ENCODE data around the gene VPS11. TPM values are rescaled to one million over a fixed set of nuclear protein-coding genes. Genes with fewer than 3 reads are reported as not detected.
"Not testable (repeated sequence)": the region's sequence is repeated elsewhere in the genome, so short reads cannot be mapped to it uniquely, and the experiment has no call there.

The VPS11 gene
- total RNA-seq, 2 experiments from 2014 or later = 39.7 to 40.0 TPM

GRCh38 chr11:119027561-119028345 lies 39.9 kb upstream of the VPS11 start:
- POLR2A ChIA-PET = no interaction called here
- Mint-ChIP-seq H3K27ac (peak overlapping the region; percentile 15), H3K4me1 (peaks cover 47% of the 10 kb centered on the region), H3K36me3 (ENCODE audit: low read depth) (peaks cover 33% of the 10 kb centered on the region), H3K9me3 (no peaks in the 10 kb centered on the region), H3K4me3 (peak overlapping the region; percentile 1), H3K27me3 (no peaks in the 10 kb centered on the region)
- CTCF ChIA-PET = interaction anchor here (1.0 to 2.1 kb wide), 3 partner anchors 23 to 33 kb away, joined by 3 to 4 read pairs (median 3); partner anchors contain the start of gene CENATAC
- no peak for DNase-seq

GRCh38 chr11:119028346-119029068 lies 39.1 kb upstream of the VPS11 start:
- no peak for DNase-seq
- Mint-ChIP-seq H3K4me1 (peaks cover 42% of the 10 kb centered on the region), H3K9me3 (no peaks in the 10 kb centered on the region), H3K4me3 (peak overlapping the region; percentile 70), H3K27ac (peak overlapping the region; percentile 81), H3K36me3 (ENCODE audit: low read depth) (peaks cover 28% of the 10 kb centered on the region), H3K27me3 (no peaks in the 10 kb centered on the region)
- ChIA-PET CTCF (interaction anchor here (1.6 to 2.1 kb wide), 2 partner anchors 22 to 30 kb away, joined by 3 to 4 read pairs; partner anchors contain the start of gene CENATAC), POLR2A (no interaction called here)

GRCh38 chr11:119029069-119029339 lies 38.6 kb upstream of the VPS11 start:
- peak overlapping the region; percentile 70 for H3K4me3 Mint-ChIP-seq
- POLR2A ChIA-PET = no interaction called here
- H3K27me3 Mint-ChIP-seq = no peaks in the 10 kb centered on the region
- H3K36me3 Mint-ChIP-seq (ENCODE audit: low read depth) = peaks cover 27% of the 10 kb centered on the region
- peak overlapping the region; percentile 81 for H3K27ac Mint-ChIP-seq
- DNase-seq = no peak
- CTCF ChIA-PET = interaction anchor here (1.5 kb wide), 1 partner anchor 10 kb away, joined by 5 read pairs; no protein-coding TSS in a partner anchor
- no peaks in the 10 kb centered on the region for H3K9me3 Mint-ChIP-seq
- peaks cover 38% of the 10 kb centered on the region for H3K4me1 Mint-ChIP-seq

- ChIA-PET POLR2A (no interaction called here), CTCF (interaction anchor here (1.2 to 2.3 kb wide), 7 partner anchors 10 to 308 kb away, joined by 3 to 15 read pairs (median 4); partner anchors contain the start of gene BCL9L)
- no peaks in the 10 kb centered on the region for H3K27me3 Mint-ChIP-seq
- DNase-seq = peak; percentile 16
- peaks cover 24% of the 10 kb centered on the region for H3K36me3 Mint-ChIP-seq (ENCODE audit: low read depth)
- H3K4me3 Mint-ChIP-seq = peak overlapping the region; percentile 70
- no peaks in the 10 kb centered on the region for H3K9me3 Mint-ChIP-seq
- H3K4me1 Mint-ChIP-seq = peaks cover 35% of the 10 kb centered on the region
- peak overlapping the region; percentile 81 for H3K27ac Mint-ChIP-seq
Observed at GRCh38 chr11:119029340-119030028, 38.1 kb upstream of the VPS11 start.

GRCh38 chr11:119030029-119030328 lies 37.6 kb upstream of the VPS11 start:
- Mint-ChIP-seq H3K9me3 (no peaks in the 10 kb centered on the region), H3K36me3 (ENCODE audit: low read depth) (peaks cover 20% of the 10 kb centered on the region), H3K27me3 (no peaks in the 10 kb centered on the region), H3K27ac (peak overlapping the region; percentile 81), H3K4me1 (peaks cover 31% of the 10 kb centered on the region), H3K4me3 (peak overlapping the region; percentile 70)
- no peak for DNase-seq
- ChIA-PET POLR2A (interaction anchor here (0.7 kb wide), 1 partner anchor 12 kb away, joined by 3 read pairs; the partner anchor contains the start of genes RPS25 and TRAPPC4), CTCF (interaction anchor here (0.7 to 2.3 kb wide), 10 partner anchors 11 to 308 kb away, joined by 3 to 15 read pairs (median 4); partner anchors contain the start of gene BCL9L)

GRCh38 chr11:119030329-119031047 lies 37.1 kb upstream of the VPS11 start, which contains the start of gene SLC37A4:
TSS of gene SLC37A4 (minus strand) at chr11:119030877.
- Mint-ChIP-seq H3K4me1 (peaks cover 28% of the 10 kb centered on the region), H3K4me3 (peak within 1 kb of the TSS; percentile 70), H3K27ac (peak within 1 kb of the TSS; percentile 81), H3K36me3 (ENCODE audit: low read depth) (peaks cover 15% of the 10 kb centered on the region), H3K27me3 (no peaks in the 10 kb centered on the region), H3K9me3 (no peaks in the 10 kb centered on the region)
- ChIA-PET POLR2A (interaction anchor here (0.6 to 0.7 kb wide), 2 partner anchors 12 to 88 kb away, joined by 3 read pairs; partner anchors contain the start of genes RPS25 and TRAPPC4), CTCF (interaction anchor here (0.7 to 2.3 kb wide), 16 partner anchors 7 to 307 kb away, joined by 3 to 15 read pairs (median 4); partner anchors contain the start of gene BCL9L)
- DNase-seq = peak; percentile 98

- Mint-ChIP-seq H3K4me1 (peaks cover 26% of the 10 kb centered on the region), H3K4me3 (no peak overlapping the region), H3K9me3 (no peaks in the 10 kb centered on the region), H3K27me3 (no peaks in the 10 kb centered on the region), H3K36me3 (ENCODE audit: low read depth) (peaks cover 13% of the 10 kb centered on the region), H3K27ac (no peak overlapping the region)
- ChIA-PET CTCF (interaction anchor here (0.8 to 2.3 kb wide), 12 partner anchors 9 to 289 kb away, joined by 3 to 15 read pairs (median 5); no protein-coding TSS in a partner anchor), POLR2A (no interaction called here)
- no peak for DNase-seq
Observed at GRCh38 chr11:119031912-119032280, 35.7 kb upstream of the VPS11 start.

GRCh38 chr11:119033421-119033820 lies 34.2 kb upstream of the VPS11 start:
- CTCF ChIA-PET = interaction anchor here (0.6 to 1.4 kb wide), 8 partner anchors 9 to 292 kb away, joined by 3 to 6 read pairs (median 3); no protein-coding TSS in a partner anchor
- POLR2A ChIA-PET; H3K27me3 Mint-ChIP-seq; H3K9me3 Mint-ChIP-seq; H3K27ac Mint-ChIP-seq; H3K4me3 Mint-ChIP-seq; H3K36me3 Mint-ChIP-seq (ENCODE audit: low read depth); DNase-seq: not testable (repeated sequence)
- peaks cover 22% of the 10 kb centered on the region for H3K4me1 Mint-ChIP-seq

GRCh38 chr11:119034813-119035212 lies 32.8 kb upstream of the VPS11 start:
- CTCF ChIA-PET = interaction anchor here (1.0 kb wide), 1 partner anchor 57 kb away, joined by 4 read pairs; no protein-coding TSS in a partner anchor
- no peak for DNase-seq
- Mint-ChIP-seq H3K27ac (no peak overlapping the region), H3K9me3 (no peaks in the 10 kb centered on the region), H3K27me3 (no peaks in the 10 kb centered on the region), H3K36me3 (ENCODE audit: low read depth) (no peaks in the 10 kb centered on the region), H3K4me1 (peaks cover 9% of the 10 kb centered on the region), H3K4me3 (no peak overlapping the region)
- POLR2A ChIA-PET = no interaction called here

GRCh38 chr11:119038884-119039283 lies 28.7 kb upstream of the VPS11 start:
- no peak overlapping the region for H3K4me3 Mint-ChIP-seq
- ChIA-PET CTCF (interaction anchor here (0.7 to 1.1 kb wide), 2 partner anchors 10 to 15 kb away, joined by 3 read pairs; no protein-coding TSS in a partner anchor), POLR2A (no interaction called here)
- H3K9me3 Mint-ChIP-seq = no peaks in the 10 kb centered on the region
- no peak overlapping the region for H3K27ac Mint-ChIP-seq
- DNase-seq = no peak
- H3K27me3 Mint-ChIP-seq = no peaks in the 10 kb centered on the region
- H3K4me1 Mint-ChIP-seq = peaks cover 4% of the 10 kb centered on the region
- H3K36me3 Mint-ChIP-seq (ENCODE audit: low read depth) = no peaks in the 10 kb centered on the region

GRCh38 chr11:119039471-119039870 lies 28.1 kb upstream of the VPS11 start:
- H3K9me3 Mint-ChIP-seq; H3K36me3 Mint-ChIP-seq (ENCODE audit: low read depth); H3K27me3 Mint-ChIP-seq; H3K4me1 Mint-ChIP-seq; H3K4me3 Mint-ChIP-seq; DNase-seq; POLR2A ChIA-PET; H3K27ac Mint-ChIP-seq: not testable (repeated sequence)
- CTCF ChIA-PET = interaction anchor here (0.7 to 3.5 kb wide), 2 partner anchors 8 to 9 kb away, joined by 3 to 14 read pairs; partner anchors contain the start of gene SLC37A4

All from activated CD4-positive, alpha-beta T cell treated with anti-CD3 and anti-CD28 coated beads, Interleukin-2, amount 10 ng/mL, durations not matched to agents 7 days and 5 days (primary cell).